Keratinocyte (primary cell): ENCODE data around the gene HK2. TPM values are rescaled to one million over a fixed set of nuclear protein-coding genes. Genes with fewer than 3 reads are reported as not detected.
A peak's percentile ranks its signal among the peaks of the same experiment; 100 is the strongest.

Experiments
- DNase-seq: peaks from one replicate; pipeline ENCODE4 v3.0.0-alpha.2; 2011; ENCODE audit warnings: low read depth, missing footprints, low spot score
- FAIRE-seq: peaks from 2 replicates; lab custom pipeline; 2011; peaks lifted over from hg19 to GRCh38; lab: Jason Lieb, UNC
- H2AFZ ChIP-seq: 2 replicates; pipeline ENCODE4 v1.6.0; 2012; ENCODE audit warnings: low read length, control low read depth, inconsistent platforms; ENCODE audit not compliant: control insufficient read depth
- H3K27ac ChIP-seq: 2 replicates; pipeline ENCODE4 v1.5.1; 2011; ENCODE audit warnings: low read length; ENCODE audit not compliant: control insufficient read depth, insufficient read depth
- H3K27me3 ChIP-seq: 3 replicates; pipeline ENCODE4 v1.6.0; 2011; ENCODE audit warnings: low read length; ENCODE audit not compliant: control insufficient read depth, insufficient read depth; ENCODE audit errors: extremely low read depth
- H3K36me3 ChIP-seq, 2 experiments: 2 replicates in 1 of 2; 3 replicates in 1 of 2; pipeline ENCODE4 v1.5.1; 2011; ENCODE audit warnings: low read length in 2 of 2, mild to moderate bottlenecking in 1 of 2; ENCODE audit not compliant: control insufficient read depth in 2 of 2, insufficient read depth in 2 of 2; ENCODE audit errors: extremely low read depth in 1 of 2
- H3K4me1 ChIP-seq: 3 replicates; pipeline ENCODE4 v1.5.1; 2011; ENCODE audit warnings: low read length; ENCODE audit not compliant: control insufficient read depth, insufficient read depth; ENCODE audit errors: extremely low read depth
- H3K4me2 ChIP-seq: 3 replicates; pipeline ENCODE4 v1.6.0; 2011; ENCODE audit warnings: low read depth, low read length; ENCODE audit not compliant: control insufficient read depth, insufficient read depth; ENCODE audit errors: extremely low read depth
- H3K4me3 ChIP-seq, 3 experiments: fragments of 200-600 bp in 1 of 3; sonication (generic) in 1 of 3; 2 replicates in 2 of 3; 3 replicates in 1 of 3; pipeline ENCODE4 v1.5.1; 2011 to 2016; ENCODE audit warnings: low read length in 3 of 3, mild to moderate bottlenecking in 3 of 3, control low read depth in 2 of 3, inconsistent platforms in 1 of 3, low read depth in 1 of 3, mixed read lengths in 1 of 3, mixed run types in 1 of 3, moderate library complexity in 1 of 3; ENCODE audit not compliant: control insufficient read depth in 2 of 3, insufficient read depth in 2 of 3; ENCODE audit errors: extremely low read depth in 1 of 3
- H3K79me2 ChIP-seq: 2 replicates; pipeline ENCODE4 v1.6.0; 2012; ENCODE audit warnings: low read length; ENCODE audit not compliant: control insufficient read depth, insufficient read depth
- H3K9ac ChIP-seq: 3 replicates; pipeline ENCODE4 v1.6.0; 2011; ENCODE audit warnings: low read length; ENCODE audit not compliant: control insufficient read depth, insufficient read depth; ENCODE audit errors: extremely low read depth
- H3K9me1 ChIP-seq: 3 replicates; pipeline ENCODE4 v1.6.0; 2011; ENCODE audit warnings: low read length; ENCODE audit not compliant: control insufficient read depth, insufficient read depth; ENCODE audit errors: extremely low read depth
- H3K9me3 ChIP-seq: 2 replicates; pipeline ENCODE4 v1.5.1; 2012; ENCODE audit warnings: low read depth, low read length; ENCODE audit not compliant: control insufficient read depth
- H4K20me1 ChIP-seq: 3 replicates; pipeline ENCODE4 v1.6.0; 2011; ENCODE audit warnings: low read length; ENCODE audit not compliant: control insufficient read depth, insufficient read depth; ENCODE audit errors: extremely low read depth
- EZH2 ChIP-seq: IDR thresholded peaks from one replicate; pipeline ENCODE4 v1.6.1; 2012; ENCODE audit warnings: inconsistent platforms, mild to moderate bottlenecking, low read length, moderate library complexity
- dilution Hi-C: fragments of 300-500 bp; cut with MboI; formaldehyde crosslinking; loops from one replicate; pipeline ENCODE4 v1.7.0; 2020; ENCODE audit warnings: low sequenced_read_pairs; ENCODE audit not compliant: extremely low pct_ligation_motif_present
- polyA plus RNA-seq, 5 experiments: library from polyadenylated mRNA; depleted of rRNA in 3 of 5; stranded (reverse) in 3 of 5; stranded (forward) in 1 of 5; unstranded in 1 of 5; fragments of >200 nt; gene quantifications; 1 replicate in 1 of 5; 2 replicates in 3 of 5; 3 replicates in 1 of 5; pipeline versions ENCODE4 v1.2.1 to v1.2.3, GENCODE V29; 2011 to 2012; ENCODE audit warnings: missing spikeins in 2 of 5, low read depth in 1 of 5, low replicate concordance in 1 of 5
- TF ChIP-seq, protein P1 (sequence below), 3 experiments: IDR thresholded peaks in 1 of 3; conservative IDR thresholded peaks in 1 of 3; optimal IDR thresholded peaks in 1 of 3; 2 replicates in 2 of 3; 3 replicates in 1 of 3; pipeline versions ENCODE3 to v1.5.1; 2011; ENCODE audit warnings: low read length in 3 of 3, mild to moderate bottlenecking in 3 of 3, moderate library complexity in 2 of 3, control low read depth in 1 of 3, inconsistent platforms in 1 of 3; ENCODE audit not compliant: insufficient read depth in 2 of 3; ENCODE audit errors: extremely low read depth in 1 of 3

Gene HK2
- polyA plus RNA-seq, 1 donor (not counting 4 experiments of a cell fraction or from before 2014, with no cell fraction given) = 27.1 TPM

DNA sequence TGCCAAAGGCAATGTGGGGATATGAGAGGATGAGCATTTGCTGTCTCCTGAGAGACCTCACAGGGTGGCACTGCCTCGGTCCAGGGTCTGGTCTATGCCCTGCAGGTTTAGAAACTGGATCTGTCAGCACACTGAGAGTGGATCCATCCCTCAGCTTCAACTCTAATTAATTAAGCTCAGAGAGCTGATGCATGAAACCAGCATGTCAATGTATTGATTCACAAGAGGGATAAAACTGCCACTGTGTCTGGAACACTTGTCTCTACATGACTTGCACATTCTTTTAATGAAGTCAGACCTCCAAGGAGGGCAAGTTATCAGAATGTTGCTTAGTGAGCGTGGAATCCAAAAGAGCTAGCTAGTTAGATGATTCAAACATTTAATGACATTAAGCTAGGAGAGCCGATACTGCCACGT is 102.1 kb downstream of the HK2 start:
- Histone ChIP-seq H3K36me3 (no peaks in the 10 kb centered on the region), H4K20me1 (no peaks in the 10 kb centered on the region), H3K79me2 (no peaks in the 10 kb centered on the region), H3K4me3 (peak overlapping the region in 1 of 3 experiments; percentile 5), H3K27ac (peak overlapping the region; percentile 32), H3K27me3 (no peaks in the 10 kb centered on the region), H3K4me1 (peaks cover 16% of the 10 kb centered on the region), H3K9ac (peak overlapping the region; percentile 20), H2AFZ (peak overlapping the region; percentile 30), H3K4me2 (peak overlapping the region; percentile 67), H3K9me3 (no peaks in the 10 kb centered on the region), H3K9me1 (no peaks in the 10 kb centered on the region)
- FAIRE-seq (peak; percentile 97), DNase-seq (peak; percentile 56)
- TF ChIP-seq EZH2 = no peak
- TF ChIP-seq, protein P1, sequence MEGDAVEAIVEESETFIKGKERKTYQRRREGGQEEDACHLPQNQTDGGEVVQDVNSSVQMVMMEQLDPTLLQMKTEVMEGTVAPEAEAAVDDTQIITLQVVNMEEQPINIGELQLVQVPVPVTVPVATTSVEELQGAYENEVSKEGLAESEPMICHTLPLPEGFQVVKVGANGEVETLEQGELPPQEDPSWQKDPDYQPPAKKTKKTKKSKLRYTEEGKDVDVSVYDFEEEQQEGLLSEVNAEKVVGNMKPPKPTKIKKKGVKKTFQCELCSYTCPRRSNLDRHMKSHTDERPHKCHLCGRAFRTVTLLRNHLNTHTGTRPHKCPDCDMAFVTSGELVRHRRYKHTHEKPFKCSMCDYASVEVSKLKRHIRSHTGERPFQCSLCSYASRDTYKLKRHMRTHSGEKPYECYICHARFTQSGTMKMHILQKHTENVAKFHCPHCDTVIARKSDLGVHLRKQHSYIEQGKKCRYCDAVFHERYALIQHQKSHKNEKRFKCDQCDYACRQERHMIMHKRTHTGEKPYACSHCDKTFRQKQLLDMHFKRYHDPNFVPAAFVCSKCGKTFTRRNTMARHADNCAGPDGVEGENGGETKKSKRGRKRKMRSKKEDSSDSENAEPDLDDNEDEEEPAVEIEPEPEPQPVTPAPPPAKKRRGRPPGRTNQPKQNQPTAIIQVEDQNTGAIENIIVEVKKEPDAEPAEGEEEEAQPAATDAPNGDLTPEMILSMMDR (optimal IDR thresholded peaks at IDR 0.05 in 1 of 3, IDR thresholded peaks at IDR 0.05 in 1 of 3, conservative IDR thresholded peaks at IDR 0.05 in 1 of 3; ENCODE audit: extremely low read depth in 1 of 3, insufficient read depth in 2 of 3, low read length in 3 of 3) = no peak
- dilution Hi-C loops = no loop called here

DNA sequence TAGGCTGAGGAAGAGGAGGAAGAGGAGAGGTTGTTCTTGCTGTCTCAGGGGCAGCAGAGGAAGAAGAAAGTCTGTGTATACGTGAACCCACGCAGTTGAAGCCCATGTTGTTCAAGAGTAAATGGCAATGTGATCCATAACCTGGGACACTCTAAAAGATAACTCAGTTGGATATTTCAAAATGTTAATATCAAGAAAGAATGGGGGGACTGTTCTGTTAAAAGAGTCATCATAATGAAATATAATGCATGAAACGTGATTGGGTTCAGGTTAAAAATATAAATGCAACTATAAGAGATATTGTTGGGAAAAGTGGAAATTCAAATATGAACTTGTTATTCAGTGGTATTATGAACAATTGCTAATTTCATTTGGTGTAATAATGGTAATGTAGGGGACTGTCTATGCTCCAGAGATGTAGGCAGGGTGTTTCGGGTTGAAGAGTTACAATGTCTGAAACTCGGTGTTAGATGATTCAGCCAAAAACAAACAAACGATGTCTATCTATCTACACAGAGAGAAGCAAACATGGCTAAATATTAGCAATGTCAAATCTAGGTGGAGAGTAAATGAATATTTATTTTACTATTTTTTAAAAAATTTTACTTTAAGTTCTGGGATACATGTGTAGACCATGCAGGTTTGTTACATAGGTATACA is 103.4 kb downstream of the HK2 start:
- no peaks in the 10 kb centered on the region for H3K36me3 ChIP-seq
- H4K20me1 ChIP-seq = no peaks in the 10 kb centered on the region
- no peaks in the 10 kb centered on the region for H3K9me3 ChIP-seq
- H3K9ac ChIP-seq = no peak overlapping the region
- no peak overlapping the region for H3K4me3 ChIP-seq
- DNase-seq = no peak
- TF ChIP-seq, protein P1 (optimal IDR thresholded peaks at IDR 0.05 in 1 of 3, IDR thresholded peaks at IDR 0.05 in 1 of 3, conservative IDR thresholded peaks at IDR 0.05 in 1 of 3; ENCODE audit: extremely low read depth in 1 of 3, insufficient read depth in 2 of 3, low read length in 3 of 3) = no peak
- TF ChIP-seq EZH2 = no peak
- H3K27ac ChIP-seq = no peak overlapping the region
- dilution Hi-C loops = no loop called here
- FAIRE-seq = no peak
- no peak overlapping the region for H2AFZ ChIP-seq
- H3K9me1 ChIP-seq = no peaks in the 10 kb centered on the region
- no peaks in the 10 kb centered on the region for H3K27me3 ChIP-seq
- H3K79me2 ChIP-seq = no peaks in the 10 kb centered on the region
- no peak overlapping the region for H3K4me2 ChIP-seq
- peaks cover 16% of the 10 kb centered on the region for H3K4me1 ChIP-seq
